Activated naive CD8-positive, alpha-beta T cell treated with anti-CD3 and anti-CD28 coated beads, Interleukin-2, amount 10 ng/mL, durations not matched to agents 7 days and 5 days (primary cell): ENCODE results near the gene MLST8. TPM values are rescaled to one million over a fixed set of nuclear protein-coding genes. Genes with fewer than 3 reads are reported as not detected.
"Not testable (repeated sequence)": the region's sequence is repeated elsewhere in the genome, so short reads cannot be mapped to it uniquely, and the experiment has no call there.

Source experiments
- ATAC-seq: fragments of 150-1000 bp; cut with Tn5 transposase; one replicate; pipeline ENCODE4 v1.10.0; 2021; ENCODE audit warnings: low read depth, moderate library complexity
- POLR2A ChIA-PET: fragments of 350-600 bp; sonication (Branson Sonifier 250); formaldehyde crosslinking; loops from one replicate; lab custom pipeline; 2021; ENCODE audit warnings: antibody characterized with exemption; lab: Charles Lee
- DNase-seq: peaks from one replicate; pipeline ENCODE4 v3.0.0; 2021
- H3K27ac Mint-ChIP-seq: one replicate; pipeline ENCODE4 v1.8.0; 2022; ENCODE audit warnings: mild to moderate bottlenecking, mixed read lengths
- H3K27me3 Mint-ChIP-seq: one replicate; pipeline ENCODE4 v1.8.0; 2022; ENCODE audit warnings: mild to moderate bottlenecking, moderate library complexity, mixed read lengths
- H3K36me3 Mint-ChIP-seq: one replicate; pipeline ENCODE4 v1.8.0; 2021; ENCODE audit warnings: mild to moderate bottlenecking, mixed read lengths
- H3K4me1 Mint-ChIP-seq: one replicate; pipeline ENCODE4 v1.8.0; 2021; ENCODE audit warnings: mixed read lengths
- H3K4me3 Mint-ChIP-seq: one replicate; pipeline ENCODE4 v1.8.0; 2022; ENCODE audit warnings: mild to moderate bottlenecking, moderate library complexity, mixed read lengths
- H3K9me3 Mint-ChIP-seq: one replicate; pipeline ENCODE4 v1.8.0; 2021; ENCODE audit warnings: mixed read lengths
- total RNA-seq, 2 experiments: library from RNA; stranded (reverse); gene quantifications; one replicate each; pipeline ENCODE4 v1.2.3, GENCODE V29; 2021

MLST8 gene
- total RNA-seq, 2 experiments from 2014 or later, result 32.1 to 33.1 TPM

- peaks cover 1% of the 10 kb centered on the region for H3K4me1 Mint-ChIP-seq
- no peaks in the 10 kb centered on the region for H3K36me3 Mint-ChIP-seq
- no peaks in the 10 kb centered on the region for H3K9me3 Mint-ChIP-seq
- DNase-seq, result no peak
- peaks cover 39% of the 10 kb centered on the region for H3K27me3 Mint-ChIP-seq
- no peak overlapping the region for H3K27ac Mint-ChIP-seq
- ATAC-seq, result no peak
- no peak overlapping the region for H3K4me3 Mint-ChIP-seq
- POLR2A ChIA-PET, result no interaction called here
Measured at GRCh38 chr16:2198283-2198682, 7.0 kb upstream of the MLST8 start.

GRCh38 chr16:2199095-2199494 is 6.2 kb upstream of the MLST8 start:
- Mint-ChIP-seq H3K27me3 (peaks cover 36% of the 10 kb centered on the region), H3K9me3 (no peaks in the 10 kb centered on the region), H3K4me1 (peaks cover 1% of the 10 kb centered on the region), H3K27ac (no peak overlapping the region), H3K36me3 (no peaks in the 10 kb centered on the region), H3K4me3 (no peak overlapping the region)
- DNase-seq (no peak), ATAC-seq (no peak)
- POLR2A ChIA-PET, result no interaction called here

- POLR2A ChIA-PET, result no interaction called here
- DNase-seq (no peak), ATAC-seq (no peak)
- H3K4me3 Mint-ChIP-seq, result no peak overlapping the region
- H3K27me3 Mint-ChIP-seq, result peaks cover 32% of the 10 kb centered on the region
- no peaks in the 10 kb centered on the region for H3K9me3 Mint-ChIP-seq
- H3K27ac Mint-ChIP-seq, result no peak overlapping the region
- H3K4me1 Mint-ChIP-seq, result peaks cover 5% of the 10 kb centered on the region
- H3K36me3 Mint-ChIP-seq, result no peaks in the 10 kb centered on the region
Measured at GRCh38 chr16:2199621-2200139, 5.6 kb upstream of the MLST8 start.

- Mint-ChIP-seq H3K4me1 (peaks cover 5% of the 10 kb centered on the region), H3K36me3 (no peaks in the 10 kb centered on the region), H3K27ac (no peak overlapping the region), H3K4me3 (no peak overlapping the region), H3K9me3 (no peaks in the 10 kb centered on the region), H3K27me3 (peaks cover 28% of the 10 kb centered on the region)
- no peak for DNase-seq
- POLR2A ChIA-PET, result no interaction called here
- ATAC-seq, result no peak
Measured at GRCh38 chr16:2200313-2200712, 4.9 kb upstream of the MLST8 start.

GRCh38 chr16:2203119-2203688 is 2.0 kb upstream of the MLST8 start:
- H3K27ac Mint-ChIP-seq, result peak overlapping the region; percentile 21
- H3K9me3 Mint-ChIP-seq, H3K36me3 Mint-ChIP-seq, DNase-seq, ATAC-seq: not testable (repeated sequence)
- POLR2A ChIA-PET, result interaction anchor here (1.0 kb wide), 1 partner anchor 48 kb away, joined by 5 read pairs; the partner anchor contains the start of gene TRAF7
- peaks cover 13% of the 10 kb centered on the region for H3K27me3 Mint-ChIP-seq
- peaks cover 14% of the 10 kb centered on the region for H3K4me1 Mint-ChIP-seq
- peak overlapping the region; percentile 5 for H3K4me3 Mint-ChIP-seq

- H3K4me1 Mint-ChIP-seq, result peaks cover 14% of the 10 kb centered on the region
- peak overlapping the region; percentile 70 for H3K27ac Mint-ChIP-seq
- peak overlapping the region; percentile 77 for H3K4me3 Mint-ChIP-seq
- no peaks in the 10 kb centered on the region for H3K9me3 Mint-ChIP-seq
- peaks cover 7% of the 10 kb centered on the region for H3K27me3 Mint-ChIP-seq
- DNase-seq (no peak), ATAC-seq (no peak)
- peaks cover 6% of the 10 kb centered on the region for H3K36me3 Mint-ChIP-seq
- POLR2A ChIA-PET, result interaction anchor here (0.6 to 3.0 kb wide), 6 partner anchors 9 to 49 kb away, joined by 3 to 32 read pairs (median 6); partner anchors contain the start of genes E4F1, ECI1, PGP and TRAF7
Measured at GRCh38 chr16:2204416-2205103, 694 bp upstream of the MLST8 start.

GRCh38 chr16:2205967-2206313 is 686 bp downstream of the MLST8 start:
- Mint-ChIP-seq H3K4me1 (peaks cover 14% of the 10 kb centered on the region), H3K4me3 (peak overlapping the region; percentile 81), H3K27me3 (no peaks in the 10 kb centered on the region), H3K27ac (peak overlapping the region; percentile 87), H3K9me3 (no peaks in the 10 kb centered on the region), H3K36me3 (peaks cover 8% of the 10 kb centered on the region)
- ATAC-seq (peak; percentile 30), DNase-seq (no peak)
- POLR2A ChIA-PET, result interaction anchor here (0.6 to 3.0 kb wide), 7 partner anchors 9 to 310 kb away, joined by 3 to 32 read pairs (median 3); partner anchors contain the start of genes ECI1, PGP and TRAF7

- Mint-ChIP-seq H3K27ac (peak overlapping the region; percentile 87), H3K36me3 (peaks cover 8% of the 10 kb centered on the region), H3K9me3 (no peaks in the 10 kb centered on the region), H3K4me1 (peaks cover 14% of the 10 kb centered on the region), H3K4me3 (peak overlapping the region; percentile 81), H3K27me3 (no peaks in the 10 kb centered on the region)
- POLR2A ChIA-PET, result interaction anchor here (0.7 to 3.0 kb wide), 5 partner anchors 8 to 51 kb away, joined by 3 to 32 read pairs (median 3); partner anchors contain the start of genes PGP and TRAF7
- ATAC-seq (no peak), DNase-seq (no peak)
Measured at GRCh38 chr16:2206420-2206779, 1.1 kb downstream of the MLST8 start.

- no peaks in the 10 kb centered on the region for H3K27me3 Mint-ChIP-seq
- POLR2A ChIA-PET, result interaction anchor here (0.7 to 3.0 kb wide), 4 partner anchors 8 to 52 kb away, joined by 3 to 32 read pairs (median 6); partner anchors contain the start of genes PGP and TRAF7
- H3K27ac Mint-ChIP-seq, result peak overlapping the region; percentile 87
- no peaks in the 10 kb centered on the region for H3K9me3 Mint-ChIP-seq
- DNase-seq (no peak), ATAC-seq (no peak)
- peaks cover 17% of the 10 kb centered on the region for H3K4me1 Mint-ChIP-seq
- H3K4me3 Mint-ChIP-seq, result peak overlapping the region; percentile 81
- peaks cover 8% of the 10 kb centered on the region for H3K36me3 Mint-ChIP-seq
Measured at GRCh38 chr16:2206780-2207433, 1.7 kb downstream of the MLST8 start.

- no peaks in the 10 kb centered on the region for H3K9me3 Mint-ChIP-seq
- H3K36me3 Mint-ChIP-seq, result peaks cover 8% of the 10 kb centered on the region
- ATAC-seq (no peak), DNase-seq (no peak)
- H3K4me1 Mint-ChIP-seq, result peaks cover 23% of the 10 kb centered on the region
- H3K4me3 Mint-ChIP-seq, result peak overlapping the region; percentile 59
- H3K27me3 Mint-ChIP-seq, result no peaks in the 10 kb centered on the region
- H3K27ac Mint-ChIP-seq, result peak overlapping the region; percentile 73
- POLR2A ChIA-PET, result interaction anchor here (0.5 kb wide), 1 partner anchor 13 kb away, joined by 4 read pairs; no protein-coding TSS in a partner anchor
Measured at GRCh38 chr16:2207872-2208271, 2.6 kb downstream of the MLST8 start.

GRCh38 chr16:2208308-2208707 is 3.1 kb downstream of the MLST8 start:
- Mint-ChIP-seq H3K27me3 (no peaks in the 10 kb centered on the region), H3K9me3 (no peaks in the 10 kb centered on the region), H3K4me1 (peaks cover 28% of the 10 kb centered on the region), H3K27ac (no peak overlapping the region), H3K4me3 (no peak overlapping the region), H3K36me3 (peaks cover 8% of the 10 kb centered on the region)
- DNase-seq (no peak), ATAC-seq (no peak)
- POLR2A ChIA-PET, result no interaction called here

- H3K36me3 Mint-ChIP-seq, result peaks cover 8% of the 10 kb centered on the region
- no peak for ATAC-seq
- no peak overlapping the region for H3K4me3 Mint-ChIP-seq
- no peaks in the 10 kb centered on the region for H3K9me3 Mint-ChIP-seq
- no peak for DNase-seq
- POLR2A ChIA-PET, result no interaction called here
- H3K27ac Mint-ChIP-seq, result no peak overlapping the region
- H3K4me1 Mint-ChIP-seq, result peaks cover 32% of the 10 kb centered on the region
- no peaks in the 10 kb centered on the region for H3K27me3 Mint-ChIP-seq
Measured at GRCh38 chr16:2208772-2209171, 3.5 kb downstream of the MLST8 start.

GRCh38 chr16:2209258-2210008 is 4.2 kb downstream of the MLST8 start:
- Mint-ChIP-seq H3K4me1 (peaks cover 30% of the 10 kb centered on the region), H3K27me3 (no peaks in the 10 kb centered on the region), H3K36me3 (peaks cover 8% of the 10 kb centered on the region), H3K27ac (no peak overlapping the region), H3K9me3 (no peaks in the 10 kb centered on the region), H3K4me3 (no peak overlapping the region)
- no peak for ATAC-seq
- POLR2A ChIA-PET, result no interaction called here
- DNase-seq, result no peak
